ENCODE results near the gene MRPL3. TPM values are rescaled to one million over a fixed set of nuclear protein-coding genes. Genes with fewer than 3 reads are reported as not detected.

Gene MRPL3
- total and polyA plus RNA-seq, 2 experiments from 2014 or later, result 159 to 185 TPM

GRCh38 chr3:131457220-131457619, 45.6 kb downstream of the MRPL3 start:
- TF ChIP-seq NANOG (IDR thresholded peaks at IDR 0.05; ENCODE audit: borderline replicate concordance) (no peak), JUNB (IDR thresholded peaks at IDR 0.05; ENCODE audit: unreplicated experiment) (no peak), ZNF114 (CRISPR knock-in tag; IDR thresholded peaks at IDR 0.05) (no peak), ZNF331 (CRISPR knock-in tag; IDR thresholded peaks at IDR 0.05; ENCODE audit: low read depth) (no peak), CREB1 (CRISPR knock-in tag; IDR thresholded peaks at IDR 0.05; ENCODE audit: low read depth) (no peak), EZH2phosphoT487 (IDR thresholded peaks at IDR 0.05; ENCODE audit: unreplicated experiment) (no peak), EZH2 (IDR thresholded peaks at IDR 0.05; ENCODE audit: low read depth, unreplicated experiment) (no peak), POLR2AphosphoS5 (IDR thresholded peaks at IDR 0.05; ENCODE audit: low read depth) (no peak), STAT1 (IDR thresholded peaks at IDR 0.05; ENCODE audit: unreplicated experiment) (no peak)
- TF ChIP-seq, protein P1, sequence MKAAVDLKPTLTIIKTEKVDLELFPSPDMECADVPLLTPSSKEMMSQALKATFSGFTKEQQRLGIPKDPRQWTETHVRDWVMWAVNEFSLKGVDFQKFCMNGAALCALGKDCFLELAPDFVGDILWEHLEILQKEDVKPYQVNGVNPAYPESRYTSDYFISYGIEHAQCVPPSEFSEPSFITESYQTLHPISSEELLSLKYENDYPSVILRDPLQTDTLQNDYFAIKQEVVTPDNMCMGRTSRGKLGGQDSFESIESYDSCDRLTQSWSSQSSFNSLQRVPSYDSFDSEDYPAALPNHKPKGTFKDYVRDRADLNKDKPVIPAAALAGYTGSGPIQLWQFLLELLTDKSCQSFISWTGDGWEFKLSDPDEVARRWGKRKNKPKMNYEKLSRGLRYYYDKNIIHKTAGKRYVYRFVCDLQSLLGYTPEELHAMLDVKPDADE (IDR thresholded peaks at IDR 0.05), result no peak
- TF ChIP-seq, protein P2, sequence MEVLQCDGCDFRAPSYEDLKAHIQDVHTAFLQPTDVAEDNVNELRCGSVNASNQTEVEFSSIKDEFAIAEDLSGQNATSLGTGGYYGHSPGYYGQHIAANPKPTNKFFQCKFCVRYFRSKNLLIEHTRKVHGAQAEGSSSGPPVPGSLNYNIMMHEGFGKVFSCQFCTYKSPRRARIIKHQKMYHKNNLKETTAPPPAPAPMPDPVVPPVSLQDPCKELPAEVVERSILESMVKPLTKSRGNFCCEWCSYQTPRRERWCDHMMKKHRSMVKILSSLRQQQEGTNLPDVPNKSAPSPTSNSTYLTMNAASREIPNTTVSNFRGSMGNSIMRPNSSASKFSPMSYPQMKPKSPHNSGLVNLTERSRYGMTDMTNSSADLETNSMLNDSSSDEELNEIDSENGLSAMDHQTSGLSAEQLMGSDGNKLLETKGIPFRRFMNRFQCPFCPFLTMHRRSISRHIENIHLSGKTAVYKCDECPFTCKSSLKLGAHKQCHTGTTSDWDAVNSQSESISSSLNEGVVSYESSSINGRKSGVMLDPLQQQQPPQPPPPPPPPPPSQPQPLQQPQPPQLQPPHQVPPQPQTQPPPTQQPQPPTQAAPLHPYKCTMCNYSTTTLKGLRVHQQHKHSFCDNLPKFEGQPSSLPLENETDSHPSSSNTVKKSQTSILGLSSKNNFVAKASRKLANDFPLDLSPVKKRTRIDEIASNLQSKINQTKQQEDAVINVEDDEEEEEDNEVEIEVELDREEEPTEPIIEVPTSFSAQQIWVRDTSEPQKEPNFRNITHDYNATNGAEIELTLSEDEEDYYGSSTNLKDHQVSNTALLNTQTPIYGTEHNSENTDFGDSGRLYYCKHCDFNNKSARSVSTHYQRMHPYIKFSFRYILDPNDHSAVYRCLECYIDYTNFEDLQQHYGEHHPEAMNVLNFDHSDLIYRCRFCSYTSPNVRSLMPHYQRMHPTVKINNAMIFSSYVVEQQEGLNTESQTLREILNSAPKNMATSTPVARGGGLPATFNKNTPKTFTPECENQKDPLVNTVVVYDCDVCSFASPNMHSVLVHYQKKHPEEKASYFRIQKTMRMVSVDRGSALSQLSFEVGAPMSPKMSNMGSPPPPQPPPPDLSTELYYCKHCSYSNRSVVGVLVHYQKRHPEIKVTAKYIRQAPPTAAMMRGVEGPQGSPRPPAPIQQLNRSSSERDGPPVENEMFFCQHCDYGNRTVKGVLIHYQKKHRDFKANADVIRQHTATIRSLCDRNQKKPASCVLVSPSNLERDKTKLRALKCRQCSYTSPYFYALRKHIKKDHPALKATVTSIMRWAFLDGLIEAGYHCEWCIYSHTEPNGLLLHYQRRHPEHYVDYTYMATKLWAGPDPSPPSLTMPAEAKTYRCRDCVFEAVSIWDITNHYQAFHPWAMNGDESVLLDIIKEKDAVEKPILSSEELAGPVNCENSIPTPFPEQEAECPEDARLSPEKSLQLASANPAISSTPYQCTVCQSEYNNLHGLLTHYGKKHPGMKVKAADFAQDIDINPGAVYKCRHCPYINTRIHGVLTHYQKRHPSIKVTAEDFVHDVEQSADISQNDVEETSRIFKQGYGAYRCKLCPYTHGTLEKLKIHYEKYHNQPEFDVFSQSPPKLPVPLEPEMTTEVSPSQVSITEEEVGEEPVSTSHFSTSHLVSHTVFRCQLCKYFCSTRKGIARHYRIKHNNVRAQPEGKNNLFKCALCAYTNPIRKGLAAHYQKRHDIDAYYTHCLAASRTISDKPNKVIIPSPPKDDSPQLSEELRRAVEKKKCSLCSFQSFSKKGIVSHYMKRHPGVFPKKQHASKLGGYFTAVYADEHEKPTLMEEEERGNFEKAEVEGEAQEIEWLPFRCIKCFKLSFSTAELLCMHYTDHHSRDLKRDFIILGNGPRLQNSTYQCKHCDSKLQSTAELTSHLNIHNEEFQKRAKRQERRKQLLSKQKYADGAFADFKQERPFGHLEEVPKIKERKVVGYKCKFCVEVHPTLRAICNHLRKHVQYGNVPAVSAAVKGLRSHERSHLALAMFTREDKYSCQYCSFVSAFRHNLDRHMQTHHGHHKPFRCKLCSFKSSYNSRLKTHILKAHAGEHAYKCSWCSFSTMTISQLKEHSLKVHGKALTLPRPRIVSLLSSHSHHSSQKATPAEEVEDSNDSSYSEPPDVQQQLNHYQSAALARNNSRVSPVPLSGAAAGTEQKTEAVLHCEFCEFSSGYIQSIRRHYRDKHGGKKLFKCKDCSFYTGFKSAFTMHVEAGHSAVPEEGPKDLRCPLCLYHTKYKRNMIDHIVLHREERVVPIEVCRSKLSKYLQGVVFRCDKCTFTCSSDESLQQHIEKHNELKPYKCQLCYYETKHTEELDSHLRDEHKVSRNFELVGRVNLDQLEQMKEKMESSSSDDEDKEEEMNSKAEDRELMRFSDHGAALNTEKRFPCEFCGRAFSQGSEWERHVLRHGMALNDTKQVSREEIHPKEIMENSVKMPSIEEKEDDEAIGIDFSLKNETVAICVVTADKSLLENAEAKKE (CRISPR knock-in tag; IDR thresholded peaks at IDR 0.05), result no peak
- TF ChIP-seq, protein P3, sequence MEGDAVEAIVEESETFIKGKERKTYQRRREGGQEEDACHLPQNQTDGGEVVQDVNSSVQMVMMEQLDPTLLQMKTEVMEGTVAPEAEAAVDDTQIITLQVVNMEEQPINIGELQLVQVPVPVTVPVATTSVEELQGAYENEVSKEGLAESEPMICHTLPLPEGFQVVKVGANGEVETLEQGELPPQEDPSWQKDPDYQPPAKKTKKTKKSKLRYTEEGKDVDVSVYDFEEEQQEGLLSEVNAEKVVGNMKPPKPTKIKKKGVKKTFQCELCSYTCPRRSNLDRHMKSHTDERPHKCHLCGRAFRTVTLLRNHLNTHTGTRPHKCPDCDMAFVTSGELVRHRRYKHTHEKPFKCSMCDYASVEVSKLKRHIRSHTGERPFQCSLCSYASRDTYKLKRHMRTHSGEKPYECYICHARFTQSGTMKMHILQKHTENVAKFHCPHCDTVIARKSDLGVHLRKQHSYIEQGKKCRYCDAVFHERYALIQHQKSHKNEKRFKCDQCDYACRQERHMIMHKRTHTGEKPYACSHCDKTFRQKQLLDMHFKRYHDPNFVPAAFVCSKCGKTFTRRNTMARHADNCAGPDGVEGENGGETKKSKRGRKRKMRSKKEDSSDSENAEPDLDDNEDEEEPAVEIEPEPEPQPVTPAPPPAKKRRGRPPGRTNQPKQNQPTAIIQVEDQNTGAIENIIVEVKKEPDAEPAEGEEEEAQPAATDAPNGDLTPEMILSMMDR (conservative IDR thresholded peaks at IDR 0.05; ENCODE audit: low read depth in 2 of 2), result no peak
- TF ChIP-seq, protein P4, sequence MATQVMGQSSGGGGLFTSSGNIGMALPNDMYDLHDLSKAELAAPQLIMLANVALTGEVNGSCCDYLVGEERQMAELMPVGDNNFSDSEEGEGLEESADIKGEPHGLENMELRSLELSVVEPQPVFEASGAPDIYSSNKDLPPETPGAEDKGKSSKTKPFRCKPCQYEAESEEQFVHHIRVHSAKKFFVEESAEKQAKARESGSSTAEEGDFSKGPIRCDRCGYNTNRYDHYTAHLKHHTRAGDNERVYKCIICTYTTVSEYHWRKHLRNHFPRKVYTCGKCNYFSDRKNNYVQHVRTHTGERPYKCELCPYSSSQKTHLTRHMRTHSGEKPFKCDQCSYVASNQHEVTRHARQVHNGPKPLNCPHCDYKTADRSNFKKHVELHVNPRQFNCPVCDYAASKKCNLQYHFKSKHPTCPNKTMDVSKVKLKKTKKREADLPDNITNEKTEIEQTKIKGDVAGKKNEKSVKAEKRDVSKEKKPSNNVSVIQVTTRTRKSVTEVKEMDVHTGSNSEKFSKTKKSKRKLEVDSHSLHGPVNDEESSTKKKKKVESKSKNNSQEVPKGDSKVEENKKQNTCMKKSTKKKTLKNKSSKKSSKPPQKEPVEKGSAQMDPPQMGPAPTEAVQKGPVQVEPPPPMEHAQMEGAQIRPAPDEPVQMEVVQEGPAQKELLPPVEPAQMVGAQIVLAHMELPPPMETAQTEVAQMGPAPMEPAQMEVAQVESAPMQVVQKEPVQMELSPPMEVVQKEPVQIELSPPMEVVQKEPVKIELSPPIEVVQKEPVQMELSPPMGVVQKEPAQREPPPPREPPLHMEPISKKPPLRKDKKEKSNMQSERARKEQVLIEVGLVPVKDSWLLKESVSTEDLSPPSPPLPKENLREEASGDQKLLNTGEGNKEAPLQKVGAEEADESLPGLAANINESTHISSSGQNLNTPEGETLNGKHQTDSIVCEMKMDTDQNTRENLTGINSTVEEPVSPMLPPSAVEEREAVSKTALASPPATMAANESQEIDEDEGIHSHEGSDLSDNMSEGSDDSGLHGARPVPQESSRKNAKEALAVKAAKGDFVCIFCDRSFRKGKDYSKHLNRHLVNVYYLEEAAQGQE (IDR thresholded peaks at IDR 0.05; ENCODE audit: unreplicated experiment), result no peak
- Histone ChIP-seq H3K9me2 (ENCODE audit: insufficient read depth) (no peaks in the 10 kb centered on the region), H3K27me3 (ENCODE audit: insufficient read depth) (no peaks in the 10 kb centered on the region), H3K4me3 (no peak overlapping the region), H2AFZ (no peak overlapping the region), H3K4me1 (ENCODE audit: insufficient read depth) (no peaks in the 10 kb centered on the region), H3K4me2 (no peak overlapping the region), H3K36me3 (ENCODE audit: insufficient read depth) (peaks cover 8% of the 10 kb centered on the region; the same call in 1 of the 2 replicates), H3K27ac (ENCODE audit: low read depth) (no peak overlapping the region), H4K20me1 (replicated peaks; ENCODE audit: insufficient read depth) (0 out of 2 replicates have a peak, but pooled peaks cover 4% of the 10 kb centered on the region), H3F3A (replicated peaks; ENCODE audit: low read depth) (no peaks in the 10 kb centered on the region), H3K79me2 (replicated peaks; ENCODE audit: insufficient read depth) (no peaks in the 10 kb centered on the region)
- DNase-seq (ENCODE audit: low spot score) (no peak), ATAC-seq (no peak)
- H3K4me3 Mint-ChIP-seq, result no peak overlapping the region
- H3K4me1 Mint-ChIP-seq, result peaks cover 2% of the 10 kb centered on the region; the same call in 1 of the 3 replicates
- peaks cover 14% of the 10 kb centered on the region; the same call in 2 of the 3 replicates for H3K36me3 Mint-ChIP-seq (ENCODE audit: low read depth)
- no peaks in the 10 kb centered on the region for H3K27me3 Mint-ChIP-seq (ENCODE audit: insufficient read depth, low read depth, poor library complexity)
- H3K9me3 Mint-ChIP-seq, result no peaks in the 10 kb centered on the region
- H3K27ac Mint-ChIP-seq, result no peak overlapping the region
